AG10803 (cell line): ENCODE results near the gene UBFD1.
"Not testable (repeated sequence)": the region's sequence is repeated elsewhere in the genome, so short reads cannot be mapped to it uniquely, and the experiment has no call there.

Source experiments
- DNase-seq: peaks from one replicate; pipeline ENCODE4 v3.0.0; 2010; ENCODE audit warnings: low read depth
- H3K4me3 ChIP-seq: 2 replicates; pipeline ENCODE4 v1.5.1; 2011; ENCODE audit warnings: mild to moderate bottlenecking, low read length, control low read depth
- CTCF ChIP-seq: conservative IDR thresholded peaks from 2 replicates; pipeline ENCODE4 v1.5.1; 2011; ENCODE audit warnings: mild to moderate bottlenecking, low read length, control low read depth, inconsistent platforms

Gene UBFD1

GRCh38 chr16:23580391-23580790 is 22.9 kb downstream of the UBFD1 start:
- H3K4me3 ChIP-seq: no peak overlapping the region
- no peak for TF ChIP-seq CTCF
- no peak for DNase-seq

GRCh38 chr16:23581764-23582163 is 24.2 kb downstream of the UBFD1 start:
- TF ChIP-seq CTCF: no peak
- no peak for DNase-seq
- no peak overlapping the region for H3K4me3 ChIP-seq

GRCh38 chr16:23583271-23583670 is 25.7 kb downstream of the UBFD1 start:
- DNase-seq, H3K4me3 ChIP-seq: not testable (repeated sequence)

GRCh38 chr16:23584186-23585076 is 26.9 kb downstream of the UBFD1 start:
- TF ChIP-seq CTCF: no peak

GRCh38 chr16:23587726-23588125 is 30.2 kb downstream of the UBFD1 start:
- peak; percentile 90 for DNase-seq
- no peak for TF ChIP-seq CTCF
- H3K4me3 ChIP-seq: no peak overlapping the region

More at GRCh38 chr16:23584186-23585076, 26.9 kb downstream of the UBFD1 start:
- no peak overlapping the region for H3K4me3 ChIP-seq
- no peak for DNase-seq

- no peak overlapping the region for H3K4me3 ChIP-seq
- TF ChIP-seq CTCF: no peak
- no peak for DNase-seq
These were observed 32.7 kb downstream of the UBFD1 start for GRCh38 chr16:23590181-23590580.

- no peak overlapping the region for H3K4me3 ChIP-seq
- DNase-seq: no peak
- TF ChIP-seq CTCF: no peak
These were observed 36.7 kb downstream of the UBFD1 start for GRCh38 chr16:23594186-23594585.
